ENCODE data around the gene PCP4. TPM values are rescaled to one million over a fixed set of nuclear protein-coding genes. Genes with fewer than 3 reads are reported as not detected.
"Not testable (repeated sequence)": the region's sequence is repeated elsewhere in the genome, so short reads cannot be mapped to it uniquely, and the experiment has no call there.

PCP4 gene
- total RNA-seq, 1 donor from 2014 or later, result 49.3 TPM

DNA sequence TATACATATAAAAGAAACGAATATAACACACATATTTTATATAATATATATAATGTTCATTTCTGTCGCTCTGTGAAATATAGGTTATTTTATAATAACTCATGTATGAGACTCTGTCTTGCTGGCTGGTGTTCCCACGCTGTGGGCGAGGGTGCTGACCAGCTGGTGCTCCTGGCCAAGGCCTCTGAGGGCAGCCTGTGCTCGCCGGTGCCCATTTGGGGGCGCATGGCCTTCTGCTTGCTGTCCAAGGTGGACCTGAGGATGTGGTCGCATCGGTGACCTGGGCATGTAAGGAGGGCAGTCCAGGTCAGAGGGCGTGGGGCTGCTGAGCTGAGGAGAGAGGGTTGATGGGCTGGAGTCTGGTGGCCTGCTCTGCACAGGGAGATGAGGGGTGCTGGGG is 1.1 kb upstream of the PCP4 start:
- DNase-seq (ENCODE audit: low spot score), result no peak

GRCh38 chr21:39869141-39869818 is 2.0 kb downstream of the PCP4 start:
- peak; percentile 67 for DNase-seq (ENCODE audit: low spot score)

DNA sequence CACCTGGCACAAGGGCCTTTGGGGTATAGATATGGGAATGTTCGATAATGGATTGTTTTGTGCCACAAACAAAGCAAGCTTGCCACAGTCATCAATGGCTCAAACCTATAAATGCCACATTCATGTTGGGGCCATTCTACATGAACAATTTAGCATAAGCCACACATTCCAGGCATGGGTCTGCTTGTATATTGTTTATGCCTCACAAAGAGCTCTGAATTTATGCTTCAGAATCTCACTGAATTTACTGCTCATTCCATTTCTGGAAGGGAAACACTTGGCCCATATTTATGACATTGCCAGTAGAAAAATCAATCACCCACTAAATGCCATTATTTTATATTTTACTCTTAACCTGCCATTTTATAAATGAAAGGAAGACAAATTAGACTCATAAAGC is 6.4 kb downstream of the PCP4 start:
- DNase-seq (ENCODE audit: low spot score), result no peak

DNA sequence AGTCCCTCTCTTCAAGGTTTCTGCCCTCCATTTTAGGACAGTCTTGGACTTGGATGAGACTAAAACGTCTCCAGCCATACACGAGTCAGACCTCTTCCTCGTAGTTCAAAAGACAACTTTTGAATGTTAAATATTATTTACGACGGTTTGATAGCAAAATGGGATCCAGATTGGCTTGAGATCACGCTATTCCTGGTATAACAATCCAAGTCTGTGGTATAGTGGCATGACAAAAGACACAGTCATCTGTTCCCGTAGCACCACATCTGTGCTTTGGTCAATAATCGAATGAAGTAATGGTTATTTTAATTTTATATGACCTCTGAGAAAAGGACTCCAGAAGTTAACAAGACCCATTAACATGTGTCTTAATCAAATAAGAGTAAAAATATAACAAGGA is 7.0 kb downstream of the PCP4 start:
- no peak for DNase-seq (ENCODE audit: low spot score)

DNA sequence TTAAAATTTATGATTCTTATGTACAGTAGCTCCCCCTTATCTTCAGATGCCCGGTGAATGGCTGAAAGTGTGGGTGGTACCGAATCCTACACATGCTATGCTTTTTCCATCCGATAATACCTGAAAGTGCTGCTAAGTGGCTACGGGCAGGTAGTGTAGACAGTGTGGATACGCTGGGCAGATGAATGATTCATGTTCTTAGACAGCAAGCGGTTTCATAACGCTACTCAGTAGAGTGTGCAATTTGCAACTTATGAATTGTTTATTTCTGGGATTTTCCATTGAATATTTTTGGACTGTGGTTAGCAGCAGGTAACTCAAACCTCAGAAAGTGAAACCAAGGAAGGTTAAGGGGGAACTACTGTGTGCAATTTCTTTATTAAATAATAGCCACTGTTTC is 7.5 kb downstream of the PCP4 start:
- no peak for DNase-seq (ENCODE audit: low spot score)

GRCh38 chr21:39881661-39882060 is 14.4 kb downstream of the PCP4 start:
- no peak for DNase-seq (ENCODE audit: low spot score)

- DNase-seq (ENCODE audit: low spot score), result no peak
Measured at GRCh38 chr21:39882151-39882838, 15.1 kb downstream of the PCP4 start.

DNA sequence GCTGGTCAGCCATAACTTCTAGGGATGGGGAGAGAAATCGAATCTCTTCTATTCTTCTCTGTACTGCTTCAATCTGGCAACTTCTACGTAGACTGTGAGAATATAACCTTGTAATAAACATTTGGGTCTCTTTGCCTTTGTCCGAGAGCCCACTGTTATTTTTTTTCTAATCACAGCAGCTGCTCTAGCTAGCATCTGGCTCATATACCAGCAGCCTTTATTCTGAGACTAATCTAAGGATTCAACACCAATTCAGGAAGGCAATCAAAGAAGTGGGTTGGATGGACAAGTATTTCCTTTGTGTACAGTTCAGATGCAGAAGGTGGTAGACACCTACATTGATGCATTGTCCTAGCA is 15.6 kb downstream of the PCP4 start:
- no peak for DNase-seq (ENCODE audit: low spot score)

- no peak for DNase-seq (ENCODE audit: low spot score)
Measured at GRCh38 chr21:39885119-39885848, 18.0 kb downstream of the PCP4 start.

DNA sequence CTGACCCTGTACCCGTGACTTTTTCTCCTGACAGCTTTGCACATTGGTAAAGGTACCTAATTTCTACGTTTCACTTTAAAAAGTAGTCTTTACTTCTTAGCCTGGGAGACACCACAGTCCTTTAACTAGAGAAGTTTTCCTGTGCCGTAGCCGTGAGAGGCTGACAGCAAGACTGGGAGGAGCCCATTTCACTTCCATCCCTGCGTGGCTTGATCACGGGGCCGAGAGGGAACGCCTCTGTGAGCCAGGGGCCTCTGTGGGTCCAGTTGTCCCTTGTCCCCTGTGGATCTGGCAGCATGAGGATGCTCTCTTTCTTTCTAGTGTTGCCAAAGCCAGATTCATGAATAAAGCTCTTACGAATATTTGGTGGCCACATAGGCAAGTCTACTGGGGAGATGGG is 21.6 kb downstream of the PCP4 start:
- DNase-seq (ENCODE audit: low spot score), result no peak

DNA sequence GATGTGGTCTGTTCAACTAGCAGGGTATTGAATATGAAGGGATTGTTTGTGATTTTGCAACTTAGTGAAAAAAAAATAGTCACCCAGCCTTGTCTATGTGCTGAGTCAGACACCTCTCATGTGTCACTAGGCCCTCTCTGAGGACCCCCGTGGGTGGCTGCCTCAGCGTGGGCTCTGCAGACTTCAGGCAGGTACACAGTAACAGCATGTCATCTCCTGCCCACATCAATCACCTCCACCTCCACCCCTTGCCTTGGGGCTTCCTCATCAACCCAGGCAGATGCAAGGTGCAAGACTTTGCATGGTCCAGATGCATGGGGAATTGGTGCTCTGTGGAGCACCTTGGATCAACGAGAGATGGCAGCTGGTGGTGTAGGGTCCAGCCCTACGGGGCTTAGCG is 23.9 kb downstream of the PCP4 start:
- no peak for DNase-seq (ENCODE audit: low spot score)

DNA sequence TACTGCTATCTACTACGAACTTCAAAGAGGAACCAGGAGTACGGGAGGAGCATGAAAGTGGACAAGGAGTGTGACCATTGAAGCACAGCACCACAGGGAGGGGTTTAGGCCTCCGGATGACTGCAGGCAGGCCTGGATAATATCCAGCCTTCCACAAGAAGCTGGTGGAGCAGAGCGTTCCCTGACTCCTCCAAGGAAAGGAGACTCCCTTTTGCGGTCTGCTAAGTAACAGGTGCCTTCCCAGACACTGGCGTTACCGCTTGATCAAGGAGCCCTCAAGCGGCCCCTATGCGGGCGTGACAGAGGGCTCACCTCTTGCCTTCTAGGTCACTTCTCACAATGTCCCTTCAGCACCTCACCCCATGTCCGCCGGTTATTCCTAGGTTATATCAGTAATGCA is 24.6 kb downstream of the PCP4 start:
- not testable (repeated sequence) for DNase-seq (ENCODE audit: low spot score)

- no peak for DNase-seq (ENCODE audit: low spot score)
Measured at GRCh38 chr21:39900491-39900890, 33.3 kb downstream of the PCP4 start.

DNA sequence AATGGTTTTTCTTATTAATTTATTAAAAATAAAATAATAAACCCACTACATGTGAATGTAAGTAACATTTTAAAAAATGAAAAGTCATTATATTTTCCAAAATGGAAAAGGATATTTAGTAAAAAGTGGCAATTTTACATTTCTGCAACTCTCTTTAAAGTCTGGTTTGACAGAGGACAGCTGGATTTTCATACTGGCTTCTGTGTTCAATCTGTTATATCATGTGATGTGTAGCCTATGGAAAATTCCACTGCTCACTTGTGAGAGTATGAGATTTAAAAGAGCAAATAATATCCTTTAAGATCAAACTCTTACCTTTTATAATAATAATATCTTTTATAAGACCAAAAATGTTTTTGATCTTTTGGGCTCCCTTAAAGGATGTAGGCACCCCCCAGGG is 33.7 kb downstream of the PCP4 start:
- DNase-seq (ENCODE audit: low spot score), result no peak

- no peak for DNase-seq (ENCODE audit: low spot score)
Measured at GRCh38 chr21:39902986-39903385, 35.7 kb downstream of the PCP4 start.

DNA sequence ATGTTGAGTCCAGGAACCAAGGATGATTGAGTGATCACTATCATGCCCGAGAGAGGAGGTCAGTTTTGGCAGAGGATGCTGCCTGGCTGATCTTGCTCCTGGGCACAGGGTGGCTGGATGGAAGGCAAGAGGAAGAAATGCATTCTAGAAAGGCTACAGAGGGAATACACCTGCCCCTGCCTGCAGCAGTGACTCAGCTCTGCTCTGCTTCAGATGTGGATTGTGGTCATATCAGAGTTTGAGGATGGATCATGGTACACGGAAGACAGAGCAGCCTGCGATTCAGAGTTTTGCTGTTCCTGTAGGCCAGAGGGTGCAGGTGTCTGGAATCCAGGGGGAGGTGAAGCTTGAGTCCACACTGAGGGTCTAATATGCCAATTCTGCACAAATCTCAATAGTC is 37.2 kb downstream of the PCP4 start:
- no peak for DNase-seq (ENCODE audit: low spot score)

DNA sequence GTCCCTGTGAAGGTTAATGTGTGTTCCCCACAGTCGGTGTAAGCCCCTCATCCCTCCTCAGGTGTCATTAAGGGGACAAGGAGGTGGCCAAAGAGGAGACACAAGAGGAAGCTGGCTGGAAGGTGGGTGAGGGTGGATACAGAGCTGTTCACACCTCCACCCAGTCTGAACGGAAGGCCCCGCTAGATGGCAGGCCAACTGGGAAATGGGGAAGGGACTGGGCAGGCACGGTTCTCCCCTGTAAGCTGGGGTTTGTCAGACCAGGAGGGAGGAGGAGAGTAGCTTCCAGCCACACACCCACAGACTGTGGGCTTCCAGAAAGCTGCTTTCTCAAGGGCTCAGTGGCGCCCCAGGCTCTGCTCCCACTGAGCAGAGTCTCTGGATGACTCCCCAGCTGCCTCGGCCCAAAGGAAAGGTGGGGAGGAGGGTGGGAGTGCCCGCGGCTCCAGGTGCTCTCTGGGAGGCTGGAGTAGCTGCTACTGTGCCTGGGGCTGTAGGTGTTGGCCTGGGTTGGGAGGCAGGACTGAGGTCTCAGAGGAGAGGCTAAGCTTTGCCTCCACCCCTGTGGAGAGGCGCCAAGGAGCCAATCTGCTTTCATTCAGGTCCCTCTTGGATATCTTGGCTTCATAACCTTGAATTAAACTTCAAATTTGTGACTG is 41.2 kb downstream of the PCP4 start:
- DNase-seq (ENCODE audit: low spot score), result no peak

GRCh38 chr21:39911286-39912199 is 44.3 kb downstream of the PCP4 start:
- DNase-seq (ENCODE audit: low spot score), result no peak

GRCh38 chr21:39913706-39914305 is 46.6 kb downstream of the PCP4 start:
- no peak for DNase-seq (ENCODE audit: low spot score)

- DNase-seq (ENCODE audit: low spot score), result no peak
Measured at GRCh38 chr21:39915881-39916280, 48.6 kb downstream of the PCP4 start.

GRCh38 chr21:39918558-39918957 is 51.3 kb downstream of the PCP4 start:
- DNase-seq (ENCODE audit: low spot score), result no peak

Data from ureter (tissue), 1 donor.